Aortic smooth muscle cell (primary cell): ENCODE measurements around the gene HPCAL1. TPM values are rescaled to one million over a fixed set of nuclear protein-coding genes. Genes with fewer than 3 reads are reported as not detected.

ENCODE experiments used
- total RNA-seq: library from RNA; depleted of rRNA; stranded (reverse); fragments of >200 nt; gene quantifications from 2 replicates; pipeline ENCODE4 v1.2.3, GENCODE V29; 2014

HPCAL1 gene
- 46.4 and 59.3 TPM in 2 replicates for total RNA-seq

GRCh38 chr2:10302479-10303180, at the start of gene HPCAL1:
HPCAL1 (plus strand) TSS chr2:10302904; CDS start chr2:10419758, 116,854 bp downstream.

DNA sequence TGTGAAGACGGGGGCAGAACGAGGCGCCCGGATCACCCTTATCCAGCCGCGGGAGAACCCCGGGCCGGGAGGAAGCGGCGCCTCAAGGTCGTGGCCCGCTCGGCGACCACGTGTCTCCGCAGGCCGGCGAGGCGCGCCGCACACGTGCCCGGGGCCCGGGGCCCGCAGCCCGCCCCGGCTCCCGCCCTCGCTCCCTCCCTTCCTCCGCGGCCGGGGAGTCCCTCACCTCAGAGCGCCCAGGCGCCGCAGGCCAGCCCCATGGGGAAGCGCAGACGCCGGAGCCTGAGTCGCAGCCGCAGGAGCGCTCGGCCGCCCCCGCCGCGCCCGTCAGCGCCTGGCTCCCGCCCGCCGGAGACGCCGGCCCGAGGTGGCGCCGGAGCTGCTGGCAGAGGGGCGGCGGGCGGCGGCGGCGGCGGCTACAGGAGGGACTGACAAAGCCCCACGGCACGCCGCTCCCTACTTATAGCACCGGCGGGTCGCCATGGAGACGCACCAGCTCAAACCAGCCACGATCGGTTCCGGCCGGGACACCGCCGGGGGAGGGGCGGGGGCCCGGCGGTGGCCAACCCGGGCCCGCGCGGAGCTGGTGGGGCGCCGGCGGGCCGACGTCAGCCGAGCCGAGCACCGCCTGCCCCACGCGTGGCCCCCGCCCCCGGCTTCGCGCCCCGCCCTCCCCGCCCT, 145.3 kb downstream of the HPCAL1 start, which contains the start of gene ODC1:
ODC1 (minus strand) TSS at position 433 of the 681 bp plus-strand sequence. CDS start 3,295 bp downstream, outside the sequence.

Other genes starting within 250 kb of the HPCAL1 start
- gene CYS1, start 222.5 kb upstream of the HPCAL1 start, total RNA-seq, result 1.7 and 2.0 TPM in 2 replicates
- gene RRM2, start 180.2 kb upstream of the HPCAL1 start, total RNA-seq, result 21.9 and 40.6 TPM in 2 replicates
- gene ODC1, start 145.4 kb downstream of the HPCAL1 start, total RNA-seq, result 202 and 227 TPM in 2 replicates